HL-60 (cell line): ENCODE results near the gene PAFAH1B2.

Experiments used
- POLR2AphosphoS5 ChIP-seq: IDR thresholded peaks from 2 replicates; pipeline ENCODE4 v1.6.1; 2012; ENCODE audit warnings: low read depth
- TF ChIP-seq, protein P1 (sequence below): IDR thresholded peaks from one replicate; pipeline ENCODE4 v1.5.1; 2011; ENCODE audit warnings: low read length, control low read depth, inconsistent platforms; ENCODE audit not compliant: insufficient read depth

DNA sequence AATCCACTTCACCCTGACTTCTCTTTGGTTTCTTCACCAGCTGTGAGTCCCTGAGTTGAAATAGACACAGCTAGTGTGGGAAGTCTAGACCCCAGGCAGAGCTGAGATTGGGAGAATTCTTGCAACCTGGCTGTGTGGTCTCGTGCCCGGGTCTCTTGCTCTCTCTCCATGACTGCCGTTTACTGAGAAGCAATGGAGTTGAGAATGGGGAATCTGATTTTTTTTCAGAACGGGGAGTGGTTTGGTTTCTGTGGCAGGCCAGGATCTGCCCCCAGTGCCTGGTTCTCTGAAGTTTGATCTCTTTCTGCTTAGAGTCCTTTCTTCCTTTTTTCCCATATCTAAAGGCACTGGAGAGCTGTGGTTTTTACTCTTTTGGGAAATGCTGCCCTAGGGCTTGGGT lies 35.9 kb downstream of the PAFAH1B2 start:
- TF ChIP-seq, protein P1, sequence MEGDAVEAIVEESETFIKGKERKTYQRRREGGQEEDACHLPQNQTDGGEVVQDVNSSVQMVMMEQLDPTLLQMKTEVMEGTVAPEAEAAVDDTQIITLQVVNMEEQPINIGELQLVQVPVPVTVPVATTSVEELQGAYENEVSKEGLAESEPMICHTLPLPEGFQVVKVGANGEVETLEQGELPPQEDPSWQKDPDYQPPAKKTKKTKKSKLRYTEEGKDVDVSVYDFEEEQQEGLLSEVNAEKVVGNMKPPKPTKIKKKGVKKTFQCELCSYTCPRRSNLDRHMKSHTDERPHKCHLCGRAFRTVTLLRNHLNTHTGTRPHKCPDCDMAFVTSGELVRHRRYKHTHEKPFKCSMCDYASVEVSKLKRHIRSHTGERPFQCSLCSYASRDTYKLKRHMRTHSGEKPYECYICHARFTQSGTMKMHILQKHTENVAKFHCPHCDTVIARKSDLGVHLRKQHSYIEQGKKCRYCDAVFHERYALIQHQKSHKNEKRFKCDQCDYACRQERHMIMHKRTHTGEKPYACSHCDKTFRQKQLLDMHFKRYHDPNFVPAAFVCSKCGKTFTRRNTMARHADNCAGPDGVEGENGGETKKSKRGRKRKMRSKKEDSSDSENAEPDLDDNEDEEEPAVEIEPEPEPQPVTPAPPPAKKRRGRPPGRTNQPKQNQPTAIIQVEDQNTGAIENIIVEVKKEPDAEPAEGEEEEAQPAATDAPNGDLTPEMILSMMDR: no peak
- no peak for TF ChIP-seq POLR2AphosphoS5
